NCI-H524 (cell line): ENCODE results near the gene ATF7.
"Not testable (repeated sequence)": the region's sequence is repeated elsewhere in the genome, so short reads cannot be mapped to it uniquely, and the experiment has no call there.

Experiments used
- DNase-seq, 2 experiments: peaks; one replicate each; lab custom pipeline; 2025; lab: John Stamatoyannopoulos, UW

ATF7 gene

GRCh38 chr12:53481939-53482586 lies 144.1 kb downstream of the ATF7 start:
- peak in 1 of 2 experiments; percentile 39 for DNase-seq

- not testable (repeated sequence) for DNase-seq
Observed at GRCh38 chr12:53481458-53481857, 144.7 kb downstream of the ATF7 start.

- no peak for DNase-seq
Observed at GRCh38 chr12:53480491-53481442, 145.4 kb downstream of the ATF7 start.

GRCh38 chr12:53479331-53479730 lies 146.9 kb downstream of the ATF7 start:
- DNase-seq: no peak

GRCh38 chr12:53478865-53479264 lies 147.3 kb downstream of the ATF7 start:
- no peak for DNase-seq

- DNase-seq: peak; percentile 33 to 65
Observed at GRCh38 chr12:53476769-53477209, 149.4 kb downstream of the ATF7 start.

GRCh38 chr12:53474819-53475218 lies 151.4 kb downstream of the ATF7 start:
- no peak for DNase-seq

- DNase-seq: no peak
Observed at GRCh38 chr12:53474077-53474476, 152.1 kb downstream of the ATF7 start.

- DNase-seq: no peak
Observed at GRCh38 chr12:53472056-53472582, 154.1 kb downstream of the ATF7 start.

GRCh38 chr12:53468282-53468681 lies 157.9 kb downstream of the ATF7 start:
- no peak for DNase-seq

- DNase-seq: no peak
Observed at GRCh38 chr12:53467880-53468279, 158.3 kb downstream of the ATF7 start.

- no peak for DNase-seq
Observed at GRCh38 chr12:53467082-53467481, 159.1 kb downstream of the ATF7 start.

- DNase-seq: no peak
Observed at GRCh38 chr12:53466640-53467039, 159.5 kb downstream of the ATF7 start.

GRCh38 chr12:53465679-53466078 lies 160.5 kb downstream of the ATF7 start:
- no peak for DNase-seq

GRCh38 chr12:53464685-53465418 lies 161.3 kb downstream of the ATF7 start:
- DNase-seq: no peak

GRCh38 chr12:53463802-53464560 lies 162.2 kb downstream of the ATF7 start:
- no peak for DNase-seq

- DNase-seq: no peak
Observed at GRCh38 chr12:53462935-53463334, 163.2 kb downstream of the ATF7 start.

GRCh38 chr12:53461591-53461990 lies 164.6 kb downstream of the ATF7 start:
- no peak for DNase-seq

- DNase-seq: no peak
Observed at GRCh38 chr12:53461059-53461458, 165.1 kb downstream of the ATF7 start.

- no peak for DNase-seq
Observed at GRCh38 chr12:53459097-53459496, 167.1 kb downstream of the ATF7 start.
